ENCODE data around the gene MCTS1. TPM values are rescaled to one million over a fixed set of nuclear protein-coding genes. Genes with fewer than 3 reads are reported as not detected.

The MCTS1 gene
- total RNA-seq, 2 donors from 2014 or later, result 11.4 to 28.3 TPM

DNA sequence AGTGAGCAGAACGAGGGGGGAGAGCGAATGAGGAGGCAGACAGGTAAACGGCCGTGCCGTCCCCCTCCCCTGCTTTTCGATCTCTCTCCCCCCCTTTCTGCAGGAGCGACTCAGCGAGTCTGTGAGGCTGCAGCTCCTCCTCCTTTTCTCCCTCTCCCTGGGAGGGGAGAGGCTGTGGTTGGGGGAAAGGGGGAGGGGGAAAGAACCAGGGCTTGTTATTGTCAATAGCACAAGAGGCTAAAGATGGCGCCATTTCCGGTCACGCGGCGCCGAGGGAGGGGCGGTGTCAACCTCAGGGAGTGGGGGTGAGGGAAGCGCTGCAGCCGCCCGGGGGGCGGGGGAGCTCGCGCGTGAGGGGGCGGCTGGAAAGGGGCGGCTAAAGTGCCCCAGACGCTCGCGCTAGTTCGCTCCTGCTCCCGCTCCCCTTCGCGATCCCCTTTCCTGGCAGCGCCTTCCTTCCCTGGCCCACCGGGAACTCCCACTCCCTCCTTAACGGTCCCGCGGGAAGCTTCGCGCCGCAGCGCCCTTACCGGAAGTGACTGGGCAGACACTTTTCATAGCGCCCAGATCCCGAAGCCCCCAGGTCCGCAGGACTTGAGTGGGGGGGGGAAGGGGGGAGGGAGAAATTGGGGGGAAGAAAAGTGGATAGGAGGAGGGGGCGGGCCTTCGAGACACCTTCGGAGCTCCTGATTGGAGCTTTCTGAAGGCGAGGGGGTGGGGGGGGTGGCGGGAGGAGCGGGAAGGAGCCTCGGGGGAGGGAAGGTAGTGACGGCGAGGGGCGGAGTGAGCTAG is 42.9 kb upstream of the MCTS1 start, which contains the start of gene CUL4B:
Gene CUL4B, minus strand, starts transcription at position 121 of the 792 bp plus-strand sequence. CDS start 324 bp downstream, outside the sequence.
- H3K27ac ChIP-seq, result peak within 1 kb of the TSS; percentile 97 to 99 (median 98)
- H3K4me1 ChIP-seq, result peaks cover 38% of the 10 kb centered on the region
- H3K27me3 ChIP-seq, result no peaks in the 10 kb centered on the region
- intact Hi-C loops (cut with DNase I), result no loop called here
- H3K4me3 ChIP-seq, result peak within 1 kb of the TSS; percentile 39 to 45
- ATAC-seq (peak; percentile 92), DNase-seq (peak; percentile 90 to 94 (median 92))
- H3K9me3 ChIP-seq, result no peaks in the 10 kb centered on the region
- H3K36me3 ChIP-seq (replicated peaks in 1 of 2; ENCODE audit: insufficient read depth in 1 of 2, low read depth in 2 of 2), result no peaks in the 10 kb centered on the region
- TF ChIP-seq POLR2A (IDR thresholded peaks at IDR 0.05), result peak; percentile 38 to 83 (median 74)
- TF ChIP-seq, protein P1, sequence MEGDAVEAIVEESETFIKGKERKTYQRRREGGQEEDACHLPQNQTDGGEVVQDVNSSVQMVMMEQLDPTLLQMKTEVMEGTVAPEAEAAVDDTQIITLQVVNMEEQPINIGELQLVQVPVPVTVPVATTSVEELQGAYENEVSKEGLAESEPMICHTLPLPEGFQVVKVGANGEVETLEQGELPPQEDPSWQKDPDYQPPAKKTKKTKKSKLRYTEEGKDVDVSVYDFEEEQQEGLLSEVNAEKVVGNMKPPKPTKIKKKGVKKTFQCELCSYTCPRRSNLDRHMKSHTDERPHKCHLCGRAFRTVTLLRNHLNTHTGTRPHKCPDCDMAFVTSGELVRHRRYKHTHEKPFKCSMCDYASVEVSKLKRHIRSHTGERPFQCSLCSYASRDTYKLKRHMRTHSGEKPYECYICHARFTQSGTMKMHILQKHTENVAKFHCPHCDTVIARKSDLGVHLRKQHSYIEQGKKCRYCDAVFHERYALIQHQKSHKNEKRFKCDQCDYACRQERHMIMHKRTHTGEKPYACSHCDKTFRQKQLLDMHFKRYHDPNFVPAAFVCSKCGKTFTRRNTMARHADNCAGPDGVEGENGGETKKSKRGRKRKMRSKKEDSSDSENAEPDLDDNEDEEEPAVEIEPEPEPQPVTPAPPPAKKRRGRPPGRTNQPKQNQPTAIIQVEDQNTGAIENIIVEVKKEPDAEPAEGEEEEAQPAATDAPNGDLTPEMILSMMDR (IDR thresholded peaks at IDR 0.05), result no peak
- 0 to 1% methylated on average over 15 to 24 of the region's 54 CpGs for WGBS, 2 donors

DNA sequence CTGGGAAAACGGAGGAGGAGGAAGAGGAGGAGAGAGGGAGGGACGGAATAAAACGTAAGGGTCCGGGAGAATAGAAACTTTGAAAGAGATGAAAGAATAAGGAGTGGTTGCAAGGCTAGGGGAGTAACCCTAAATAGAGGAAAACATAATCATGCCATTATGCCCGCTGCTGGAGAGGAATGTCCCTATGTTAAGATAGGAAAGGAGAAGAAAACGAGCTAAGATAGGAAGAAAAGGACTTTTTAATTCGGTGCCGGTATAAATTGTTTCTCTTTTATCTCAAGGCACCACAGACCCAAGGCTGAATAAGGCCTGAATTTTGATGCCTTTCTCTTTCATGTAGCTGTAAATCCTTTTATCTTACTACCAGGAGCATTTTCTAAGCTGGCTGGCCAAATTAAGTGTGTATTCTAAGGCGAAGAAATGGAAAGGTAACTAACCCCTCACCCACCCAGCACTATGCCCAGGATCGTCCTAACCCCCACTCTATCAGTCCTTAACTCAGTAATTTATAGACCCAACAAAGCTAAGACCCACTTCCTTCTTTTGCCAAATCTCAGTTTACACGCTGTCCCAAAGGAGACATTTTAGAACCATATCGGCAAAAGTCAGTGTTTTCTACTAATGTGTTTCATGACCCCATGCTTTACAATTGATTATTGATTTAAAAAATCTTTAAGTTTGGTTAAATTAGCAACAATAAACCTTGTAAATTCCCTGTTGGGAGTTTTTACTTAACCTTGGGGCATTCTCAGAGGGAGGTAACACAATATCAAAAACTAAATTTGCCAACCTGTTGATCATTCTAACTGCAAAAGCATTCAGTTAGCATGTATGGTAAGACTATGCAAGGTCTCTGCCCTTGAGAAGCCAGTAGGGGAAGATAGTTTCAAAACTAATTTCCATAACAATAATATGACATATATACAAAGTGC is 42.0 kb upstream of the MCTS1 start:
- peak overlapping the region; percentile 63 to 99 (median 98) for H3K27ac ChIP-seq
- no peaks in the 10 kb centered on the region for H3K9me3 ChIP-seq
- intact Hi-C loops (cut with DNase I), result no loop called here
- ATAC-seq, result no peak
- H3K4me1 ChIP-seq, result peaks cover 38% of the 10 kb centered on the region
- TF ChIP-seq POLR2A (IDR thresholded peaks at IDR 0.05), result peak in 2 of 3 donors; percentile 1 to 36
- TF ChIP-seq, protein P1 (IDR thresholded peaks at IDR 0.05), result no peak
- H3K4me3 ChIP-seq, result no peak overlapping the region
- no peaks in the 10 kb centered on the region for H3K36me3 ChIP-seq (replicated peaks in 1 of 2; ENCODE audit: insufficient read depth in 1 of 2, low read depth in 2 of 2)
- DNase-seq, result no peak
- 2% methylated on average over 12 of the region's 12 CpGs for WGBS, 2 donors
- H3K27me3 ChIP-seq, result no peaks in the 10 kb centered on the region

DNA sequence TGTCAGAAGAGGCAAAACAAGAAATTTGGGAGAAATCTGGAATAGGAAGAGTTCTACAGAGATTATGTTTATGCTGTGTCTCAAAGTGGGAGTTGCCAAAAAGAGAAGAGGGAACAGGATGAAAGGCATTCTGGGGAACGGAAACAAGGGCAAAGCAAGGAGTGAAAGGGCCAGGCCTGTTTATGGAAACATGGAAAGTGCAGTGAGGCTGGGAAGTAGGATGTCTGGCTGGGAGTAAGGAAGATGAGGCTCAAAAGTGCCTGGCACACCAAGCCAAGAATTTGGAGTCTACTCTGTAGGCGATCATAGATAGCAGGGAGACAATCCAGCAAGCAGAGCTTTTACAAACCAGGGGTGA is 41.4 kb upstream of the MCTS1 start:
- peaks cover 38% of the 10 kb centered on the region for H3K4me1 ChIP-seq
- H3K4me3 ChIP-seq, result no peak overlapping the region
- TF ChIP-seq POLR2A (IDR thresholded peaks at IDR 0.05), result no peak
- TF ChIP-seq, protein P1 (IDR thresholded peaks at IDR 0.05), result no peak
- no peaks in the 10 kb centered on the region for H3K36me3 ChIP-seq (replicated peaks in 1 of 2; ENCODE audit: insufficient read depth in 1 of 2, low read depth in 2 of 2)
- no peaks in the 10 kb centered on the region for H3K9me3 ChIP-seq
- no peaks in the 10 kb centered on the region for H3K27me3 ChIP-seq
- DNase-seq (no peak), ATAC-seq (no peak)
- 33 to 37% methylated on average over 2 of the region's 2 CpGs for WGBS, 2 donors
- intact Hi-C loops (cut with DNase I), result no loop called here
- peak overlapping the region; percentile 63 to 99 (median 98) for H3K27ac ChIP-seq

DNA sequence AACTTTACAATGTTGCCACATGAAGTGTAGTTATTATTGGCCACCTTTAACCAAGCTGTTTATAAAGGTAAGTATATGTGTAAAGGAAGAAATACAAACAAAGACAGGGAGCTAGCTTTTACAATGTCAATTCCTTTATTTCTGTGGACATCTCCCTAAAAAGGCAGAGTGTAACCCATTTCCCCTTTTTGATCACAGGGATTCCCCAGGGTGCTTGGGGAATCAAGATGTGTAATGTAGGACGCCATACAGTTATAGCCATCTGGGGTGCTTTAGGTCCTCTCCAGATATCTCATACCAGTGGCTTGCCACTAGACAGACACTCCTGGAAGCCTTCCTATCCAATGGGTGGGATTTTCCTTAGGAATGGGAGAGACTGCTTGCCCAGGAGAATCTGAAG is 39.0 kb upstream of the MCTS1 start:
- H3K4me3 ChIP-seq, result no peak overlapping the region
- ATAC-seq (no peak), DNase-seq (no peak)
- intact Hi-C loops (cut with DNase I), result no loop called here
- H3K27ac ChIP-seq, result no peak overlapping the region
- peaks cover 30% of the 10 kb centered on the region for H3K4me1 ChIP-seq
- no peaks in the 10 kb centered on the region for H3K36me3 ChIP-seq (replicated peaks in 1 of 2; ENCODE audit: insufficient read depth in 1 of 2, low read depth in 2 of 2)
- TF ChIP-seq, protein P1 (IDR thresholded peaks at IDR 0.05), result no peak
- no peak for TF ChIP-seq POLR2A (IDR thresholded peaks at IDR 0.05)
- no peaks in the 10 kb centered on the region for H3K9me3 ChIP-seq
- H3K27me3 ChIP-seq, result no peaks in the 10 kb centered on the region
- 82 to 100% methylated on average over 1 of the region's 1 CpG for WGBS, 2 donors

Data from body of pancreas (tissue), 4 donors.